Measurements from ENCODE around the gene CKAP5.

The CKAP5 gene

GRCh38 chr11:46845740-46846509, at the start of gene CKAP5:
Gene CKAP5, minus strand, starts transcription at chr11:46846280. Its CDS starts 25,049 bp downstream, at chr11:46821231.
- DNase-seq (ENCODE audit: low read depth in 3 of 3), result peak; percentile 79 to 88 (median 83)

- DNase-seq (ENCODE audit: low read depth in 3 of 3), result no peak
These were observed 49.7 kb upstream of the CKAP5 start for GRCh38 chr11:46895821-46896220.

DNA sequence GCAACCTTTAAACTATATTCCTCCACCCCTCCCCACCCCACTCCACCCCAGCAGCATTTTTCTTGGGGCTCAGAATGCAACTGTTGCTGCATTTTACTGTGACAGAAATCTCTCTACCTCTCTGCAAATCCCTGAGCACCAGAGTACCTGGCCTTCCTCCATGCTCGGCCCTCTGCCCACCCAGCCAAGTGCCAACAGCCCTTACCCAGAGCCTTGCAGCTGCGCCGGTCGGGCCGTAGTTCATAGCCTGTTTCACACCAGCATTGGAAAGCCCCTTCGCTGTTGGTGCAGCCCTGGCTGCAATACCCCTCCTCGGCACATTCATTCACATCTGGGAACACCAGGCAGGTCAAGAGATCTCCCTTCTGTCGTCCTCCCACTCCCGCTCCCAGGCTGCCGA, 48.9 kb upstream of the CKAP5 start:
- no peak for DNase-seq (ENCODE audit: low read depth in 3 of 3)

- no peak for DNase-seq (ENCODE audit: low read depth in 3 of 3)
These were observed 48.4 kb upstream of the CKAP5 start for GRCh38 chr11:46894506-46894905.

DNA sequence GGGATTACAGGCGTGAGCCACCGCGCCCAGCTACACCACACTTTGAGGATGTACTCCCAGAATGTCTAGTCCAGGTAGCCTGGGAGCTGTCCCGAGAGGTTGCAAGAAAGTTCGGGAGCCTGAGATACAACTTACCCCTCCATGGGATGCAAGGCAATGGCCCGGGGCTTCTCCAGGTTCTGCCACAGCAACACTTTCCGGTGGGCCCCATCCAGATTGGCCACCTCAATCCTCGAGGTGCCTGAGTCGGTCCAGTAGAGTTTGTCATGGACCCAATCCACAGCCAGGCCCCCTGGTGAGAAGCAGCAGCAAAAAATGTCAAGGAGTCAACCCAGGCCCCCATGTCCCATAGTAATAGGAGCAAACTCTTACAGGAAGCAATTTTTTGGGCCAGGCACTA, 46.8 kb upstream of the CKAP5 start:
- no peak for DNase-seq (ENCODE audit: low read depth in 3 of 3)

GRCh38 chr11:46892109-46892508, 46.0 kb upstream of the CKAP5 start:
- no peak for DNase-seq (ENCODE audit: low read depth in 3 of 3)

GRCh38 chr11:46890665-46891064, 44.6 kb upstream of the CKAP5 start:
- no peak for DNase-seq (ENCODE audit: low read depth in 3 of 3)

DNA sequence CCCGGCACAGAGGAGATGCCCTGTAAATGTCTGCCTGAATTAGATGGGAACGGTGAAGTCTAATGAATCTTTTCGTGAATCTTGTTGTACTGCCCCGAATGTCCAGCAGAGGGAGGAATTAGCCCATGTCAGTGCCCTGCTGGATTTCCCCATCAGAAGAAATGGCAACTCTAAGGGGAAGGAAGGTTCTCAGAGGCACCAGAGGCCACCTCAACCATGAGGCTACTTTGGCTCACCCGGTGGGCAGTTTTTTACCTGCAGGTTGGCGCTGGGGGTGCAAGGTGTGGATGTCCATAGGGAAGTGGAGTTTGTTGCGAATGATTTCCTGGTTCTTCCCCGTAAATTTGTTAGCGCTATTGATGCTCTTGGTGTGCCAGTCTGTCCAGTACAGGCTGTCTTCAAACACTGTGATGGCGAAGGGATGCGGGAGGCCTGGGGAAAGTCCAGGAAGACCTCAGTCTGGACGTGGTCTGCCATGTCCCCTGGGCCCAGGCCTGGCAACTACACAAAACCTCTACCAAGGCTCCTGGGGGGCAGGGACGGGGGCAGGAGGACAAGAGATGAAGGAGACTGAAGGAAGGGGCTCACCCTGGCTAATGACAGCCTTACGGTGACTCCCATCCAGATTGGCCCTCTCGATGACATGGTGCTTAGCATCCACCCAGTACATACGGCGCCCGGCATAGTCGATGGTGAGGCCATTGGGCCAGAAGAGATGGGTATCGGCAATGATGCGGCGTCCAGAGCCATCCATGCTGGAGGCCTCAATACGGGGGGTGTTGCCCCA, 43.8 kb upstream of the CKAP5 start:
- peak; percentile 59 to 67 (median 59) for DNase-seq (ENCODE audit: low read depth in 3 of 3)

- no peak for DNase-seq (ENCODE audit: low read depth in 3 of 3)
These were observed 43.2 kb upstream of the CKAP5 start for GRCh38 chr11:46889251-46889650.

DNA sequence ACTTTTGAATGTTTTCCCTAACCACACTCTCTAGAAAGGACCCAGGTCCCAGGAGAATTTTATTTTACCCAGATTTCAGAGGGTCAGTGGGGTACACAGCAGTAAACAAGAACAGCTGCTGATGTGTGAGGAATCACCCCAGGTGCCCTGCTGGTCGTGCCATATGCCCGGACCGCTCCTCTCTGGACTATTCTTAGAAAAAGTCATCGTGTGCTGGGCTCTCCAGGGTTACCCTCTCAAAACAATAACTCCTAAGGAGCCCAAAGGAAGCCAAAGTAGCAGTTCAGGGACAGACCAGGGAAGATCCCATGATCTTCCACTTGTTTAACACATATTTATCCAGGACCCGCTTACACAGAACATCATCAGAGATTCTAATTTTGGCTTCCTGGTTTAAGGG, 42.6 kb upstream of the CKAP5 start:
- DNase-seq (ENCODE audit: low read depth in 3 of 3), result no peak

DNA sequence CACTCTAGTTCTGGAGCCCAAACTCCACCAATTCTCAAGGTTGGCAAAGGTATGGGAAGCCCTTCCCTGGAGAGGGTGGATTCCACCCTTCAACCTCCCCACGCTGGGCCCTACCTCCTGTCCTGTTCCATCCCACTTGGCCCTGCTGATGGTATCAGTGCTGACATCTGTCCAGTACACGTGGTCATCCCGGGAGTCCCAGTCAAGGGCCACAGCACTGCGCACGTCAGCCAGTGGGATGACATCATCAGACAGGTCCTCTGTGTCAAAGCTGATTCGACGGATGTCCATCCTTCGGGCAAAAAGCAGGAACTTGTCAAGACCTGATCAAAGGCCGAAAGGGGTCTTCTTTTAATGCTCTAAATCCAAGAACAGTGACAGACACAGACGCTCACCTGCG, 40.1 kb upstream of the CKAP5 start:
- DNase-seq (ENCODE audit: low read depth in 3 of 3), result no peak

DNA sequence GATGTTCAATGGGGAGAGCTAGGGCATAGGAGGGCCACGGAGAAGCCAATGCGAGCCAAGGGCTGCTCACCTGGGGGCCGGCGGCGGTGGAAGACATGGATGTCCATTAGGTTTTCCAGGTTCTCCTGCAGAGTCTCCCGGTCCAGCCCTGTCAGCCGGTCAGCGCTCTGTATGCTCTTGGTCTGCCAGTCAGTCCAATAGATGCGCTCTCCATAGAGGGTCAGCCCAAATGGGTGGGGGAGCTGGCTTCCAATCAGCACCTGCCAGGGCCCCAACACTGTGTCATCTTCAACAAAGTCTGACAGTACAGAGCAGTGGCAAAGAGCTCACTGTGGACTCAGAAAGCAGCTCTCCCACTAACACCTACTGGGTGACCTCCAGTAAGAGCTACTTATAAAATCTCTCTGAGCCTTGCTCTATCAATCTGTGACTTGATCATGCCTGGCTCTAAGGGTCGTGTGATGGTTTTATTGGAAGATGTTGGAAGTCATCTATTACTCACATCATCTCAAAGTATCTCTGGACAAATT, 33.0 kb upstream of the CKAP5 start:
- no peak for DNase-seq (ENCODE audit: low read depth in 3 of 3)

DNA sequence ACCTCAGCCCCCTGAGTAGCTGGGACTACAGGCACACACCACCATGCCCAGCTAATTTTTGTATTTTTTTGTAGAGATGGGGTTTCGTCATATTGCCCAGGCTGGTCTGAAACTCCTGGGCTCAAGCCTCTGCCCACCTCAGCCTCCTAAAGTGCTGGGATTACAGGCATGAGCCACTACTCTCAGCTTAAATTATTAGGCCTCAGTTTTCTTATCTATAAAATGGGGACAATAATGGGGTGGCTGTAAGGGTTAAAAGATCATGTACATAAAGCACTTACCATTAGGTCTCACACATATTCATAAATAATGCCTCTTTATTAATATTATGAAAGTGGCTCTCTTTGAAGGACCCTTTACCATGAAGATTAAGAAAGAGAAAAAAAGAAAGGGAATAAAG, 31.5 kb upstream of the CKAP5 start:
- no peak for DNase-seq (ENCODE audit: low read depth in 3 of 3)

DNA sequence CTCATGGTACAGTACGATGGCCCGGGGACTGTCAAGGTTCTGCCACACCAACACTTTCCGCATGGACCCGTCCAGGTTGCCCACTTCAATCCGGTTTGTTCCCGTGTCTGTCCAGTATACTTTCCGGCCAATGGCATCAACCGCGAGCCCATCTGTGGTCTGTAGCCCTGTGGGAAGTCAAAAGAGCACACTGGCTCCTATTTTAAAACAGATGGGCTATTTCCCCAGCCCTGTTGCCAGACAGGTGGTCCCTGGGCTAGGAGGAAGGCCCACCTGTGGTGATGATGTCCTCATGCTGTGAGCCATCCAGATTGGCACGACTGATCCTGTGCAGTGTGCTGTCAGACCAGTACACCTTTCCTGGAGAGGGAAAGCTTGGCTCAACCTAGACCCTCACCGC, 30.4 kb upstream of the CKAP5 start:
- DNase-seq (ENCODE audit: low read depth in 3 of 3), result no peak

GRCh38 chr11:46874586-46874985, 28.5 kb upstream of the CKAP5 start:
- no peak for DNase-seq (ENCODE audit: low read depth in 3 of 3)

GRCh38 chr11:46868912-46869311, 22.8 kb upstream of the CKAP5 start:
- no peak for DNase-seq (ENCODE audit: low read depth in 3 of 3)

- DNase-seq (ENCODE audit: low read depth in 3 of 3), result no peak
These were observed 19.3 kb upstream of the CKAP5 start for GRCh38 chr11:46865340-46865739.

GRCh38 chr11:46860218-46860617, 14.1 kb upstream of the CKAP5 start:
- DNase-seq (ENCODE audit: low read depth in 3 of 3), result no peak

GRCh38 chr11:46858920-46859546, 13.0 kb upstream of the CKAP5 start:
- DNase-seq (ENCODE audit: low read depth in 3 of 3), result no peak

DNA sequence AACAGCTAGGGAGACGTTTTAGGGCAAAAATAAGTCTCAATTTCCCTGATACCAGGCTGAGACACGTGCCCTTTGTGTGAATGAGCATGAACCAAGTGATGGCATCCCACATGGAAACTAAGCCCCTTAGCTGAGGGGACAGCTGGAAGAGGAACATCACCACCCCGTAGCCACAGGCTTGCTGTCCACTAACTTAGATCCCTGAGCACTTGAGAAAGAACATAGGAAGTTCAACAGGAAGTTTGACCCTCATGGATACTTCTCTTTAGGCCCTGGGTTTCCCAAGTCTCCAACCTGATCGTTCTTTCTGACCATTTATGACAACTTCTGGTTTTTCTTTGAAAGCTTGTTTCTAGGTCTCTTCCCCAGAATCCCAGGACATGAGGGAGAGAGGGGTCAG, 11.6 kb upstream of the CKAP5 start:
- DNase-seq (ENCODE audit: low read depth in 3 of 3), result no peak

DNA sequence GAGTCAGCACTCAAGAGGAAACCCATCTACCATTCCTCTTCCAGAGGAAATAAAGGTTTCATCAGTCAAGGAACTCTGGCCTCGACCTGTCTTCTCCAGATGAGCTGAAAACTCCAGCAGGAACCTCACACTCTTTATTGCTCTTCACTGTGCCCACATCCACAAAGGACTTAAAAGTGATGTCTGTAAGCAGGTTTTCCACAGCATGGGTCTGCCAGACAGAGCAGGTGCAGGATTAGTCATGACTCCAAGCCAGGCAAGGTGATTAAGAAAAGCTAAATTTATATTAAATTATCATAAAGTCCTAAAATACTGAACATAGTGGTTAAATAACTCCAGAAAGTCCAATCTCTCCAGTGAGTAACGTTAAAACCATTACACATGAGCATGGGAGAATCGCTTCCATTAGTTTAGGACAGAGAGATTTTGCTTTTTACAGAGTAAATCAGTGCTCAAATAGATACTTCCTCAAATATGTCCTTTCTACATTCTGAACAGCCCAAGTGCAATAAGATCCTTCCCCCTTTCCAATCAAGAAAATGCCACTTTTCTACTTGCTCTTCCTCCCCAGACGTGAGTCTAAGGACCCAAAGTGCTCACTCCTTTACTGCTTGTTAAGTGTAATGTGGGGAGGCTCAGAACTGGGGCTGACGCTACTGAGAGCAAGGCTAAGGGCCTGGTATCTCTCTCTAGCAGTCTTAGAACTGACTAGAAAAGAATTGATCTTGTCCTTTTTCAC, 10.7 kb upstream of the CKAP5 start:
- DNase-seq (ENCODE audit: low read depth in 3 of 3), result no peak

GRCh38 chr11:46855863-46856262, 9.8 kb upstream of the CKAP5 start:
- DNase-seq (ENCODE audit: low read depth in 3 of 3), result no peak
